HG02970 (cell line): ENCODE measurements around the gene LDB2.

Experiments
- ATAC-seq: cut with Tn5 transposase; IDR thresholded peaks from one replicate; pipeline ENCODE4 v1.9.1; 2021; ENCODE audit warnings: mild to moderate bottlenecking, moderate library complexity, moderate number of reproducible peaks; ENCODE audit not compliant: unreplicated experiment, low FRiP score

LDB2 gene

DNA sequence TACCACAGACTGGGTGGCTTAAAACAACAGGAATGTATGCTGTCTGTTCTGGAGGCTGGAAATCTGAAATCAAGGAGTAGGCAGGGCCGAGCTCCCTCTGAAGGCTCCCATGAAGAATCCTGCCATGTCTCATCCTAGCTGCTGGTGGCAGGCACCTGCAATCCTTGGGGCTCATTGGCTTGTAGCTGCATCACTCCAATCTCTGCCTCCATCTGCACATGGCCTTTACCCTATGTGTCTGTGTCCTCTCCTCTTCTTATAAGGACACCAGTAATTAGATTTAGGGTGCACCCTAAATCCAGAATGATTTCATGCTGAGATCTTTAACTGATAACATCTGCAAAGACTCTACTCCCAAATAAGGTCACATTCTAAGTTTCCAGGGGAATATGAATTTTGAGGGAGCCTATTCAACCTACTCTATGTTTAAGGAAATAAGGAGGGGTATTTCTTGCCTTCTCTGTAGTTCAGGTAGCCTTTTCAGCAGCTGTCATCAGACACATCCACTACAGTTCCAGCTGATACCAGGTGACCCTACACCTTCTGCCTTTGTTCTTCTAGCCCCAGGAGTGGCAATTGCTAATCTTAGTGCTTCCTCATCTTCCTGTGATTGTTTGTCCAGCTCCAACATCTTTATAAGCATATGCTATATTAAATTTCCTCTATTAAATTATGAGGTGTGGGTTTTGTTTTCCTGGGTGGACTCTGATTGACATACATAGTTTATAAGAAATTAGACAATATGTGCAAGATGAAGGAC is 377.1 kb downstream of the LDB2 start:
- no peak for ATAC-seq

DNA sequence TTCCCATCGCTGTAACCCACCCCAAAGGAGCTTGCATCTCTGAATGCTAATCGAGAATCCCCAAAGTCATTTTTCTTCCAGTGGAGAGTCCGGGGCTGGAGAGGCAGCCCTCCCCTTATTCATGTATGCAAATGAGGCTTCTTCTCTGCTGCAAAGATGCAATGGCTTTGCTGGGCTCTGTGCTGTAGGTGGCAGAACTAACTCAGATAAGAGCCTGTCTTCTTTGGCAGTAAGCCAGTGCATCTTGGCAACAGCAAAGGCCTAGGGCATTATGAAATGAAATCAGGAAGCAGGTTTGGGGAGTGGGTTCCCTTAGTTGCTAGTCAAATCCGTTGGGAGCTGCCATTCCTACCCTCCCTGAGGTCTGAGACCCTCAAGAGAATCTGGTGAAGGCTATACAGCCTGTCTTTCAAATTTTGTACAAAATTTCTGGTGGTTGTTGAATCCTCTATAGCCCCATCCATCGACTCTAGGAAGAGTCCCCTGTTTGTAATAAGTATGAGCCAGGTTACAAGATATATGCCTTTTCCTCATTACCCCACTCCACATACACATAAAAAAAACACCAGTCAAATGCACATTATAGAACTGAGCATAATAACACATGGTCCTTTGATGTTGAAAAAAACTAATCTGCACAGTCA is 381.5 kb downstream of the LDB2 start:
- ATAC-seq: no peak

- ATAC-seq: no peak
These were observed 384.6 kb downstream of the LDB2 start for GRCh38 chr4:16513876-16514275.

DNA sequence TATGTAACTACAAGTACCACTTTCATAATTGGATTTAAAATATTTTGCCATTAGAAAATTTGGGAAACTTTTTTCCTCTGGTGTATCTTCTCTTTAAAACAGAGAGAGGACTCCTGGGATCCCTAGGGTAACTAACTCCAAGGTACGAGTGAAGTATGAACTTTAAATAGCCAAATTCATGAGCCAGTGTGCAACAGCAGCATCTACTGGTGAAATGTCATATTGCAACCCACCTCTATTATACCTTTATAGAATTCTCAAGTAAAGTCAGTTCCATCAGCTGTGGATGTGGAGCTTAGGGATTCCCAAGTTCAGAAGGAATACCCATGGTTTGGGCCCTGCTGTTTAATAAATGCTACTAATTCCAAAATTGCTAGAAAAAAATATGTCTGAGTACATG is 389.5 kb downstream of the LDB2 start:
- no peak for ATAC-seq

DNA sequence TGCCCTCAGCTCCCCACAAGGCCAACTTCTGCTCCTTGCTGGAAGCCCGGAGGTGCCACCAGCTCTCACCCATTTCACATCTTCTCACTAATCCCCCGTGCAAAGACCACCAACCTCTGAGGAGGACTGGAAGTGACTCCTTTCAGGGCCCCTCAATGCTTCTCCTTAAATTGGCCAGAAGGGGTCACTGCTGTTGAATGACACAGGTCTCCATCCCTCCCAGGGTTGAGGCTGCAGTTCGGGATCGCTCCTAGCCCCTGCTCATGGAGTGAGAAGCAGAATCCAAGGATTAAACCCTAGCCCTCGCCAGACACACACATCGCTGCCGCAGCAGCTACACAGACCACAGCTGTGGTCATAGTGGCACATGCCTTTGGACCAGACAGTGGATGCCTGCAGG is 392.7 kb downstream of the LDB2 start:
- ATAC-seq: no peak

GRCh38 chr4:16505267-16505666 is 393.2 kb downstream of the LDB2 start:
- ATAC-seq: no peak

DNA sequence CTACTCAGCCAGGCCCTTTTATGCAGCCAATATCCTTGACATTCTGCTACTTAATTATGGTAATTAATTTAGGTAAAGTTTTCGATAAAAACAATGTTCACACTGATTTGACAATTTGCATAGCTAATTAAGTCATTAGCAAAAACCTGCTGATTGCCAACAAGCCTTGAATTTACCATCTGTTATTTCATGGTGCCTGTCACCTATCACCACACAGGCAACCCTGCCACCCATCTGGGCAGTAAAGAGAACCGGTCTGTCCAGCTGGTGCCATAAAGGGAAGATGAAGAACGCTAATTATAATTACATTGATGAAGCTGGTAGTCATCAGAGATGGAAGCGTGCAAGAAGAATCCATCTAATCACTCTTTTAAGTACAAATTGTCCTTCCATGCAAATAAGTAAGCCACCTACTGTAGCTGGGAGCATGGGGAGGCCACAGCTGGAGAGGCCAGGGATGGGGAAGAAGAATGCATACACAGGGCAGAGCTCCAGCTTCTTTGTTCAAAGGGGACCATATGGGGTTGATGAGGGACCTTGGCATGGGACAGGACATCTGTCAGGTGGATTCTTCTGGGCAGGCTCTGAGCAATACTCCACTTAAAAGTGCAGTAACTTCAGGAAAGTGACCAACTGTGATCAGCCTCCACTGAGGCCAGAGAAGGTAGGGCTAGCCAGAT is 394.9 kb downstream of the LDB2 start:
- no peak for ATAC-seq

DNA sequence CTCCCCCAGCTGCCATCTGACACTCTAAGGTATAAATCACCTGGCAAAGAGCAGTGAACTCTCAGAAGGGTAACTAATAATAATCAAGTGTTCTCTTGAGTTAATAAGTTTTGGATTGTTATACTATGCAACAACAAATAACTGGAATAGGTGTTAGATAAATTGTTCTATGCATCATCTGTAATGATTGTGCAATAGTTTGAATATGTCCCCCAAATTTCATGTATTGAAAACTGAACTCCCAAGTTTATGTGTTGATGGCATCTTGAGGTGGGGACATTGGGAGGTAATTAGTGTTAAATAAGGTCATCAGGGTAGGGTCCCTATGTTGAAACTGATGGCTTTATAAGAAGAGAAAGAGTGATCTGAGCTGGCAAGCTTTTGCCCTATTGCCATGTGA is 399.5 kb downstream of the LDB2 start:
- ATAC-seq: no peak

DNA sequence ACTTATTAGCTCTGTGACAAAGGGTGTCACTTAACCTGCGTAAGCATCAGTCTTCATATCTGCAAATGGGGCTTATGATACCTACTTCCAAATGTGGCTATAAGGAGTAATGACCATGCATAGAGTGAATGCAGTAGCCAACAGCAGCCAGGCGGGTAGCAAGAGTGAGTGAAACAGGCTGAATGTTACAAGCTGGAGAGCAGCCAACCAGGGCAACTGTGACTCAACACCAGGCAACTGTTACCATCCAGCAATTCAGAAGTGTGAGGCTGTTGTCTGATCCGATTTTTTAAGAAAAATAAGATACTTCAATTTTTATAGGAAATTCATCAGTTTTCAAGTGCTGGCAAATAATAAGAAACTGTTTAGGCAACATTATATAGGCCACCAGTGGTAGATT is 401.9 kb downstream of the LDB2 start:
- ATAC-seq: no peak

DNA sequence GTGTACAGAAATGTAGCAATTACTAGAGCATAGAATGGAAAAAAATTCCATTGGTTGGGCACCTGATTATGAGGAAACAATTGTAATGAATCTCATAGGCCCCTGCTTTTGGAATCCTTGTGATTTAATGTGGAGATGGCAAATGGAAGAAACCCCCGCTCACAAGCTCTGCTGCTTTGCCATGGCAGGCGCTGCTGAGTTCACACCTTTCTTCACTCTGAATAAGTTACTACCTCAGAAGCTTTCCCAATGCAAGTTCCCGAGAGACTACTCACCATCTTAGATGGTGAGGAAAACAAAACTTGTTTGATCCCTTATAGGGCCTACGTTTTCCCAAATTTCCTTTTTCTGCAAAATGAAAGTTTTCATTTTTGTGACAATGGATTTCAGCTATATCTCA is 405.6 kb downstream of the LDB2 start:
- ATAC-seq: no peak

DNA sequence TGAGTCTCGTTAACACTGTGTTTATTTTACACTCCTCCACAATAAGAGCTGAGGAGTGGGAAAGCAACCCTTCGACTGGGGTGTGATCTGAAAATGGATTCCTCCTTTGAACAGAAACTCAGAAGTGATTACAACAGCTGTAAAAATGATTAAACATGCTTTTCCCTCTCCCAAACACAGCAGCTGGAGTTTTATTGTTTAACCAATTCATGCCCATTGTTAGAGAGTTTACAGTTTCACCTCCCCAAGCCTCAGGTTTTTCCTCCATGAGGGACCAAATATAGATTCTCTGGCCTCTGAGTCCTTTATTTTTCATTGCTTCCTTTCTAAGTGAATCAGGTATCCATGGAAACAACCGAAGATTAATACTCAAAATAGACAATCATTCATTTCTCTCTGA is 409.2 kb downstream of the LDB2 start:
- ATAC-seq: no peak

DNA sequence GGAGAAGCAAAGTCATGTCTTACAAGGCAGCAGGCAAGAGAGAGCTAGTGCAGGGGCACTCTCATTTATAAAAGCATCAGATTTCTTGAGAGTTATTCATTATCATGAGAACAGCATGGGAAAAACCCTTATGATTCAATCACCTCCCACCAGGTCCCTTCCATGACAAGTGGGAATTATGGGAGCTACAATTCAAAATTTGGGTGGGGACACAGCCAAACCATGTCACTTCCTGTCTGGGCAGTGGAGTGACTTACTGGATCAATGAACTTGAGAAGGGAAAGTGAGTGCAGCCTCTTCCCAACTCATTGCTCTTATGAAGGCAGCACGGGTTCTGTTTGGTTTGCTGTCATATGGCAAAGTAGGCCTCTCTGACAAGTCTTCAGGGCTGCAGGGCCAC is 410.4 kb downstream of the LDB2 start:
- no peak for ATAC-seq

- no peak for ATAC-seq
These were observed 413.7 kb downstream of the LDB2 start for GRCh38 chr4:16484711-16485110.

GRCh38 chr4:16483540-16483939 is 414.9 kb downstream of the LDB2 start:
- no peak for ATAC-seq

DNA sequence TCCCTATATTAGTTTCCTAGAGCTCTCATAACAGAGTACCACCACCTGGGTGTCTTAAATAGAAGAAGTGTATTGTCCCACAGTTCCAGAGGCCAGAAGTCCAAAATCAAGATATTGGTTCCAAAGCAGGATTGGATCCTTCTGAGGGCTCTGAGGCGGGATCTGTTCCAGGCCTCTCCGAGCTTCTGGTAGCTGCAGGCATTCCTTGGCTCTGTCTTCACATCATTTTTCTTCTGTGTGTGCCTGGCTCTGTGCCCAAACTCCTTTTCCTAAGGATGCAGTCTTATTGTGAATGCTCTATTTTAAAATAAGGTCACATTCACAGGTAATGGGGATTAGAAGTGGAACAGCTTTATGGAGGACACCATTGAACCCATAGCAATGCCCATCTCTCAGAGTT is 418.4 kb downstream of the LDB2 start:
- ATAC-seq: no peak

DNA sequence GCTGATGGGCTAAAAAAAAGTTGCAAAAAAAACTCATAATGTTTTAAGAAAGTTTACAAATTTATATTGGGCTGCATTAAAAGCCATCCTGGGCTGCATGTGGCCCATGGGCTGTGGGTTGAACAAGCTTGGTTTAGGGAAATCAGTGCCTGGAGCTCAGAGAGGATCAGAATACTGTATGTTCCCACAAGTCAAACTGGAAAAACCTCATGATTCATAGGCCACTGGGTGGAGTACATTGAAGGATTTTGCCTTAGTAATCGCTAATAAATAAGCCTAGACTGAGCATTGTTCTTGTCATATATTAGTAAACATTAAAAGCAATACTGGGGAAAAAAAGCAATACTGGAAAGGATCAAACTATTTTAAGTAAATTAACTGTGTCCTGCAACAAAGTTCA is 425.9 kb downstream of the LDB2 start:
- ATAC-seq: no peak

DNA sequence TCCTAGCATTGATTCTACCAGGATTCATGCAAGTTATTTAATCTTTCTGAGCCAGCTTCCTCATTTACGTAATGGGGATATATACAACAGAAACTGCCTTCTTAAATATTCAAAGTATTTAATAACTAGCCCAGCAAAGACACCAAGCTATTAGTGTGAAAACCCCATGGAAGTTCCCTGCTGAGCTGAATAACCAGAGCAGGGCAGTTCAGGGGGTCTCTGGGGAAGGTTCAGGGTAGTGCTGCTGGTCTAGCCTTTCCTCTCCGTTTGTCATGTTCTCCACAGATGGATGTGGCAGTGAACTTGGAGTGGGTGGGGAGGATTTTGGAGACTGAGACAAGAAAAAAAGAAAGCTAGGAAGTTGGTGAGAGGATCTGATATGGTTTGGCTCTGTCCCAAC is 431.4 kb downstream of the LDB2 start:
- no peak for ATAC-seq

DNA sequence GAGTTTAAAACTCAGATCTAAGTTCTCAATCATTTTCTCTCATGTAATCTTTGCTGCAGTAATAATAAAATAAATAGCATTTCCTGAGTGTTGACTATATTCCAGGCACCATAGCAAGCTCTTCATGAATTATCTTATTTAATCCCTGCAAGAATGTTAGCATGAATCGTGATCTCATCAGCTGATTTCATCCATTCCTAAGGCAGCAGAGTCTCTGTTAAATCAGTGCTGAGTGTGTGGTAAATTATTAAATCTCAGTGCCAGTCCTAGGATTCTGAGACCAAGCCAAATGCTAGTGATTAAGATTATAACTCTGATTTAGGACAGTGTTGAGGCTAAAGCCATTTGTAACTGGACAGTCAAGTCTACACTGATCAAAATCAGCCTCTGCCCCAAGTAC is 431.9 kb downstream of the LDB2 start:
- no peak for ATAC-seq

GRCh38 chr4:16464651-16465050 is 433.8 kb downstream of the LDB2 start:
- ATAC-seq: no peak

DNA sequence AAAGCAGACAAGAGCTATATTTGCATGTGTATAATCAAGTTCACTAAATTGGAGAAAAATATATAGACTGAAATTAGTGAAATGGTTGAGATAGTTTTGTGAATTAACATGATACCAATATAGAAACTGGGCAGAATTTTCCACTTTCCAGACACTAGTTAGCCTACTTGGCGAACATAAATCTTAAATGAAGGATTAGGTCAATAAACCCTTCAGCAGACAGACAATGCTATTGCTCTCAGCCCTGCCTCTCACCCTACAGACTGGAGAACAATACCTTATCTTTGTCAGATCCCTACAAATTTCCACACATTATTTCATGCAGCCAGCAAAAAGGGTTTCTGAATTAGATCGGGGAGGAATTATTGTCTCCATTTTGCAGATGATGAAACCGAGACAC is 435.8 kb downstream of the LDB2 start:
- ATAC-seq: no peak

DNA sequence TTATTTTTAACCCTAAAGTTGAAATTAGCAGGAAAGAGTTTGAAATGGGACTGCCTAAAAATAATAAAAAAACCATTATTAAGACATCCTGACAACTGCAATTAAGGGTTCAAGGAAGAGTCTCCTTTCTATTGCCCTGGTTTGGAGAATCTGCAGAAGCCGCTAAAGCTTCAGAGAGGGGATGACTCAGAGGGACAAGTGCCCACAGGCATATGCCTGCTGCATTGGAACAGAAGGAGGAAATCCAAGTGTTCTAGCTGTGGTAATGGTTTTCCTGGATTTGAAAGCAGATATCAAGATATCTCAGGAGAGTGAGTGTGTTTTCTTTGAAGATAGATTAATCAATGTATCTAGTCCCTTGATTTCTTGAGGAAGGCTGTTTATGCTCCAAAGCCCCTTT is 437.1 kb downstream of the LDB2 start:
- ATAC-seq: no peak

GRCh38 chr4:16457944-16458343 is 440.5 kb downstream of the LDB2 start:
- ATAC-seq: no peak
